Heart left ventricle (tissue), 16 donors: ENCODE data around the gene PRKAR1B. TPM values are rescaled to one million over a fixed set of nuclear protein-coding genes. Genes with fewer than 3 reads are reported as not detected.
A peak's percentile ranks its signal among the peaks of the same experiment; 100 is the strongest.

Experiments used
- ATAC-seq, 4 donors: fragments of 200-7000 bp; cut with Tn5 transposase; one replicate each; pipeline ENCODE4 v1.9.1; 2020 to 2022; ENCODE audit warnings: moderate library complexity in 4 of 4, mild to moderate bottlenecking in 3 of 4, moderate number of reproducible peaks in 1 of 4
- DNase-seq, 5 donors: peaks; one replicate each; pipeline ENCODE4 v3.0.0-alpha.2; 2020
- H3K27ac ChIP-seq, 12 donors: fragments of 200-600 bp; sonication (generic) in 4 of 12; one replicate each; pipeline versions ENCODE4 v1.5.0 to v1.8.0; 2016 to 2022; ENCODE audit warnings: mild to moderate bottlenecking in 2 of 12
- H3K27me3 ChIP-seq, 9 donors: fragments of 200-600 bp; sonication (generic) in 2 of 9; one replicate each; pipeline versions ENCODE4 v1.5.1 to v1.8.0; 2016 to 2022; ENCODE audit warnings: mild to moderate bottlenecking in 3 of 9
- H3K36me3 ChIP-seq, 9 donors: fragments of 200-600 bp; sonication (generic) in 2 of 9; one replicate each; pipeline versions ENCODE4 v1.5.0 to v1.8.0; 2018 to 2022; ENCODE audit warnings: mild to moderate bottlenecking in 2 of 9
- H3K4me1 ChIP-seq, 12 donors: fragments of 200-600 bp; sonication (generic) in 4 of 12; one replicate each; pipeline versions ENCODE4 v1.5.0 to v1.8.0; 2016 to 2022; ENCODE audit warnings: mild to moderate bottlenecking in 3 of 12
- H3K4me3 ChIP-seq, 12 donors: fragments of 200-600 bp; sonication (generic) in 4 of 12; one replicate each; pipeline versions ENCODE4 v1.5.0 to v1.8.0; 2017 to 2022; ENCODE audit warnings: mild to moderate bottlenecking in 9 of 12, moderate library complexity in 4 of 12
- H3K9me3 ChIP-seq, 12 donors: fragments of 200-600 bp; sonication (generic) in 4 of 12; one replicate each; pipeline versions ENCODE4 v1.5.0 to v1.8.0; 2016 to 2022; ENCODE audit warnings: mild to moderate bottlenecking in 1 of 12
- CTCF ChIP-seq, 12 donors: fragments of 200-600 bp; sonication (generic) in 4 of 12; IDR thresholded peaks; one replicate each; pipeline versions ENCODE4 v1.5.0 to v1.8.0; 2018 to 2022; ENCODE audit warnings: antibody characterized with exemption in 12 of 12, mild to moderate bottlenecking in 5 of 12
- POLR2A ChIP-seq, 2 donors: fragments of 450-650 bp; IDR thresholded peaks; one replicate each; pipeline ENCODE4 v1.6.1; 2017; ENCODE audit warnings: antibody characterized with exemption in 2 of 2, mild to moderate bottlenecking in 2 of 2, moderate library complexity in 2 of 2
- WGBS, 4 donors: extraction: QIAGEN DNeasy Blood & Tissue Kit in 2 of 4; methylation state at CpG; one replicate each; pipeline versions ENCODE4 v1.1.5 to v1.1.7; 2013 to 2018; 5-methylcytosine and 5-hydroxymethylcytosine counted together
- intact Hi-C, 10 donors: fragments of 100-400 bp; cut with DNase I; formaldehyde crosslinking; loops; one replicate each; pipeline versions ENCODE4 v1.11.1 to v1.14.2; 2022
- polyA plus RNA-seq, 2 donors: library from polyadenylated mRNA; stranded (reverse); fragments of 200-250 nt; gene quantifications; one replicate each; pipeline ENCODE4 v1.2.3, GENCODE V29; 2013
- total RNA-seq, 9 donors: library from RNA; depleted of rRNA in 2 of 9; stranded (reverse); fragments of >200 nt in 2 of 9; fragmentation: NEBNext Ultra II Directional in 3 of 9; extraction: Animal tissue kit (Norgen Biotek cat#: 25700) in 3 of 9; gene quantifications; one replicate each; pipeline versions ENCODE4 v1.1.0 to v1.2.4, GENCODE V29; 2016 to 2023
- donor health status: ischemic (EF 13 %, LVEDD 7.1; RV severe dilation, severe dysfunction).
- donor health status: healthy with polysubstance abuse.
- donor health status: DM: no; HTN: yes; CAD: no.
- donor health status: DM: no; HTN: no; CAD: no.
- donor health status: ischemic (EF 25% LVEDD 6.9; RV normal size, moderate dysfunction).
- donor health status: ischemic (EF 25% LVEDD 5.7; RV mildly dilated, moderate dysfunction).
- donor health status: healthy.
- donor health status: DM: yes; HTN: yes; CAD: no.
- donor health status: ischemic (EF 35%, LVEDD 5.7; RV mildly dilated, moderate dysfunction).
- donor health status: nonischemic (EF 11% LVEDD 7.7; RV severe dilation, severe dysfunction).
- donor health status: DM: yes; HTN: yes; CAD: no.
- donor health status: PGD.
- donor health status: ischemic (EF 29% LVEDD 5.4; RV normal size, mild dysfunction).
- donor health status: nonischemic (EF 23%, LVEDD 6.1; RV moderate dilation, normal function).

Gene PRKAR1B
- total and polyA plus RNA-seq, 11 donors, result 4.1 to 22.2 (median 17.9) TPM

DNA sequence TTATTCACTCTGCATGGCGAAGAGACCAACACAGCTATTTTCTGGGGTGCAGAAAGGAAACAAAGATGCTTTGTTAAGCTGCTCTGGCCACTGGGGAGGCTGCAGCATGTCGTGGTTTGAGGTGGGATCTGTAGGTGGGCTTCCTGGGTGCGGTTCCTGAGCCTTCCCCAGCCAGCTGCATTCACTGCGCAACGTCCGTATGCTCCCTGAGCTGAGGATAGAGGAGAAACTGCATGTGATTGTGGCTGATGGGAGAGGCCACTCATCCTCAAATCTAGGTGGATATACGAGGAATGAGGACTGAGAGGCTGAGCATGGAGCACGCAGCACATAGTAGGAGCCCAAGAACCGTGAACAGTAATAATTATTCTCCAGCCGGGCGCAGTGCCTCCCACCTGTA lies 10.4 kb downstream of the PRKAR1B start:
- peaks cover 0 to 10% (median 0%) of the 10 kb centered on the region in 12 donors for H3K9me3 ChIP-seq
- no peak overlapping the region for H3K27ac ChIP-seq
- peaks cover 0 to 10% (median 0%) of the 10 kb centered on the region in 12 donors for H3K4me1 ChIP-seq
- no peak for DNase-seq
- H3K27me3 ChIP-seq, result no peaks in the 10 kb centered on the region
- TF ChIP-seq CTCF (IDR thresholded peaks at IDR 0.05) (no peak), POLR2A (IDR thresholded peaks at IDR 0.05) (no peak)
- no peak overlapping the region for H3K4me3 ChIP-seq
- intact Hi-C loops, result loop anchor here in 1 of 10 donors (2.0 kb wide), 1 partner anchor 40 kb away; no protein-coding TSS in a partner anchor
- no peaks in the 10 kb centered on the region for H3K36me3 ChIP-seq
- ATAC-seq, result no peak
- 72 to 83% (median 81%) methylated on average over 11 of the region's 11 CpGs for WGBS, 4 donors

DNA sequence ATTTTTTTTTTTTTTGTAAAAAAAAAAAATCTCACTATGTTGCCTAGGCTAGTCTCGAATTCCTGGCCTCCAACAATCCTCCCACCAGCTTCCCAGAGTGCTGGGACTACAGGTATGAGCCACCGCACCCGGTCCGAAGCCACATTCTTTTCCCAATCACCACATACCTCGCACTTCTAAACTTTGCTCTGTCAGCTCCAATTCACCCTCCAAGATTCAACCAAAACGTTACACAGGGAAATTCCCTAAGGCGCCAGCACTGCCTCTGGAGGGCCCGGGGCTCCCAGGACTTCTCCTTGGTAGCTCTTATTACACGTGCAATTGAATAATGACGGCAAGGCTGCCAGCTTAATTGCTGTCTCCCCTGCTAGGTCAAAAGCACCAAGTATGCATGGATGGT lies 10.9 kb downstream of the PRKAR1B start:
- Histone ChIP-seq H3K27ac (no peak overlapping the region), H3K4me1 (peaks cover 0 to 14% (median 0%) of the 10 kb centered on the region in 12 donors), H3K4me3 (no peak overlapping the region), H3K9me3 (peaks cover 0 to 5% (median 0%) of the 10 kb centered on the region in 12 donors), H3K36me3 (no peaks in the 10 kb centered on the region), H3K27me3 (no peaks in the 10 kb centered on the region)
- TF ChIP-seq CTCF (IDR thresholded peaks at IDR 0.05), result no peak
- no peak for TF ChIP-seq POLR2A (IDR thresholded peaks at IDR 0.05)
- intact Hi-C loops, result loop anchor here in 1 of 10 donors (2.0 kb wide), 1 partner anchor 39 kb away; no protein-coding TSS in a partner anchor
- DNase-seq, result no peak
- 68 to 74% (median 71%) methylated on average over 10 of the region's 10 CpGs for WGBS, 4 donors
- no peak for ATAC-seq

DNA sequence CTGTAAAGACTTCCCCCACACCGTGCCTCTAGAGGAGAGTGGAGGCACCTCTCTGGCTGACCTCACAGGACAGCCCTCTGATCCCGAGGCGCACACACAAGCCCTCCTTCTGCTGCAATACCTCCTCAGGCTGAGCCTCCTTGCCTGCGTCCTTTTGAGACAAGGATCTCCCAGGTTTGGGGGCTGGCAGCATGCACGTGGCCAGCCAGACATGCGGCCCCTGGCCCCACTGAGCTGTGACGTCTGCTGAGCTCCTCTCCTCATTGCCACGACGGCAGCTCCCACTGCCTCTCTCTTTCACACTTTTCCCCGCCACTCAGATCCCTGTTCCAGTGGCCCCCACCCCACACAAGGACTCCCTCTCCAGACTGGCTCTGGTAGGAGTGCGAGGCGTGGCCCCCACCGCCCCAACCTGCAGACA lies 12.8 kb downstream of the PRKAR1B start:
- Histone ChIP-seq H3K4me3 (no peak overlapping the region), H3K4me1 (peaks cover 0 to 18% (median 0%) of the 10 kb centered on the region in 12 donors), H3K9me3 (peaks cover 0 to 3% (median 0%) of the 10 kb centered on the region in 12 donors), H3K27ac (no peak overlapping the region), H3K36me3 (no peaks in the 10 kb centered on the region), H3K27me3 (no peaks in the 10 kb centered on the region)
- TF ChIP-seq POLR2A (IDR thresholded peaks at IDR 0.05) (no peak), CTCF (IDR thresholded peaks at IDR 0.05) (no peak)
- ATAC-seq, result peak in 1 of 4 donors; percentile 6
- 90 to 93% (median 91%) methylated on average over 13 of the region's 13 CpGs for WGBS, 4 donors
- intact Hi-C loops, result loop anchor here in 3 of 10 donors (5.0 kb wide), 2 partner anchors 37 to 47 kb away; no protein-coding TSS in a partner anchor
- DNase-seq, result no peak

DNA sequence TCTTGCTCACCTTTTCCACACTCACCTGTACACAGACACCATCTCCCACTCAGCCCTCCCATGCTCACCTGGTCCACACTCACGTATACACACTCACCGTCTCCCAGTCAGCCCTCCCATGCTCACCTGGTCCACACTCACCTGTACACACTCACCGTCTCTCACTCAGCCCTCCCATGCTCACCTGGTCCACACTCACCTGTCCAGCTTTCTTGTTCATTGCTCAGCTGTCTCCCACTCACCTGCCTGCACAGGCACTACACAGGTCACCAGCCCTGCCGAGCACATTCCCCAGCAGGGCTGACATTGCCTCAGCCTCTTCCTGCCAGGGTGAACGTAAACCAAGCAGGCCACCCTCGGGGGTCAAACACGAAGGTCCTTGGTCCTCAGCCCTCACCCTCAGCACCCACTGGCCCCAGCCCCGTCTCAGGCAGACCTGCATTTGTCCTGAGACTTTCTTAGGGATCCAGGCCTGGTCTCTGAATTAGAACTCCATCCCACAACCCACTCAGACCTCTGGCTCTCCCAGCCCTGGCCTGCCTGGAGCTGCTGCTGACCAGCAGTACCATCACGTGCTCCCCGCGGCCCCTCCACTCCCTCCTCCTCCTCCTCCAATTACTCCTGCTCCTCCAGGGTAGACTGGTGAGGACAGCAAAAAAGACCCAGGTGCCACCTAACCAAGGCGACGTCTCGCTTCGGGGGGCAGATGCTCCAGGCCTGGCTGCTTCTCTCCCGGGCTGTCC lies 13.4 kb downstream of the PRKAR1B start:
- Histone ChIP-seq H3K9me3 (peaks cover 0 to 3% (median 0%) of the 10 kb centered on the region in 12 donors), H3K4me1 (peaks cover 0 to 18% (median 0%) of the 10 kb centered on the region in 12 donors), H3K36me3 (no peaks in the 10 kb centered on the region), H3K4me3 (no peak overlapping the region), H3K27ac (no peak overlapping the region), H3K27me3 (no peaks in the 10 kb centered on the region)
- ATAC-seq (peak in 1 of 4 donors; percentile 21), DNase-seq (no peak)
- 90 to 92% (median 91%) methylated on average over 16 of the region's 16 CpGs for WGBS, 4 donors
- intact Hi-C loops, result loop anchor here in 3 of 10 donors (5.0 kb wide), 2 partner anchors 36 to 46 kb away; no protein-coding TSS in a partner anchor
- TF ChIP-seq POLR2A (IDR thresholded peaks at IDR 0.05) (no peak), CTCF (IDR thresholded peaks at IDR 0.05) (no peak)
